OCI-LY3 (cell line): ENCODE data around the gene CIT.

Source experiments
- H2AFZ ChIP-seq: fragments of 200-600, 300-600 bp; shearing (Covaris generic); 2 replicates; pipeline ENCODE4 v1.6.0; 2014; ENCODE audit warnings: antibody characterized with exemption, low read depth, low read length
- H3K27ac ChIP-seq: fragments of 200-600, 300-600 bp; sonication (generic); 2 replicates; pipeline ENCODE4 v1.5.1; 2014; ENCODE audit warnings: mild to moderate bottlenecking, low read length, moderate library complexity, mixed read lengths
- H3K27me3 ChIP-seq: fragments of 200-600, 300-600 bp; sonication (generic); 2 replicates; pipeline ENCODE4 v1.6.1; 2014; ENCODE audit warnings: low read depth, low read length, mixed read lengths
- H3K36me3 ChIP-seq: fragments of 200-600, 300-600 bp; sonication (generic); replicated peaks from 2 replicates; pipeline ENCODE3; 2014; ENCODE audit warnings: low read depth, low read length, mixed read lengths
- H3K4me1 ChIP-seq: fragments of 300-600, 200-600 bp; sonication (generic); 2 replicates; pipeline ENCODE4 v1.6.1; 2014; ENCODE audit warnings: low read length, mixed read lengths
- H3K4me2 ChIP-seq: fragments of 200-600, 300-600 bp; sonication (generic); 2 replicates; pipeline ENCODE4 v1.6.1; 2014; ENCODE audit warnings: low read length, mixed read lengths
- H3K4me3 ChIP-seq: fragments of 300-600, 200-600 bp; sonication (generic); 2 replicates; pipeline ENCODE4 v1.5.1; 2014; ENCODE audit warnings: antibody characterized with exemption, mild to moderate bottlenecking, low read length, moderate library complexity
- H3K79me2 ChIP-seq: fragments of 300-600, 200-600 bp; shearing (Covaris generic); 2 replicates; pipeline ENCODE4 v1.6.1; 2014; ENCODE audit warnings: mild to moderate bottlenecking, low read length, mixed read lengths
- H3K9ac ChIP-seq: fragments of 300-600, 200-600 bp; shearing (Covaris generic); 2 replicates; pipeline ENCODE4 v1.6.0; 2014; ENCODE audit warnings: mild to moderate bottlenecking, low read length, moderate library complexity
- H3K9me3 ChIP-seq: fragments of 200-600, 300-600 bp; shearing (Covaris generic); 2 replicates; pipeline ENCODE4 v1.6.1; 2014; ENCODE audit warnings: low read length, mixed read lengths; ENCODE audit not compliant: insufficient read depth
- H4K20me1 ChIP-seq: fragments of 200-600, 300-600 bp; sonication (generic); 2 replicates; pipeline ENCODE4 v1.6.1; 2016; ENCODE audit warnings: low read length, mixed read lengths; ENCODE audit not compliant: insufficient read depth
- EZH2phosphoT487 ChIP-seq: fragments of 200-600 bp; shearing (Covaris generic); IDR thresholded peaks from 2 replicates; pipeline ENCODE4 v1.6.1; 2018; ENCODE audit warnings: antibody characterized with exemption, mixed run types, low read depth
- TF ChIP-seq, protein P1 (sequence below): fragments of 200-600, 300-600 bp; sonication (generic); IDR thresholded peaks from 2 replicates; pipeline ENCODE4 v1.5.1; 2014; ENCODE audit warnings: antibody characterized with exemption, low read length, low read depth

CIT gene

DNA sequence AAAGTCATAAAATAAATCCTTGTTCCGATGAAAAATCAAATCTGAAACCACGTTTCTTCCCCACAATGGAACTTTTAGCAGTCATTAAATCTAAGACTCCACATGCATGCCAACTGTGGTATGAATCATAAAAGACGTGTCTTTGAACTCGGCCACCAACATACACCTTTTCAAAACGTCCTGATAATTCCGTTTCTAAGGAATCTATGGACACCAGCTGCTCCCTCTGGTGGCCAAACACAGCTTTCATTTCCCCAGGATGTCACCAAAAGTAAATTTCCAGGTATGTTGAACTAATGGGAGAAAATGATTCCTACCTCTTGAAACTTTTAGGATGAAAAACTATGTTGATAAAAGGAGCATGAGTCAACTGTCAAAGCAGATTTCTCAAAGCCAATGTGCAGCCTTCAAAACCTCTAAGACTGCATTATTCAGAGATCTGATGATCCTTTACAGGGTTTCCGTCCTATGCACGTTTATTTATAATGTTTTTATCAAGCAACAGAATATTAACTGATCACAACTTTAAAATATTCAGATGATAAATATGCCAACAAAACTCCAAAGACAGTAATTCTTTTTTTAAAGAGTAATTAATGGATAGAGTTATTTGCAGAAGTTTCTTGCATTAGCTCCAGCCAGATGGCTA, 96.2 kb downstream of the CIT start:
- H3K4me1 ChIP-seq, result no peaks in the 10 kb centered on the region
- H3K27ac ChIP-seq, result no peak overlapping the region
- H3K79me2 ChIP-seq, result no peaks in the 10 kb centered on the region
- peaks cover 29% of the 10 kb centered on the region for H3K36me3 ChIP-seq
- H3K4me2 ChIP-seq, result no peak overlapping the region
- no peaks in the 10 kb centered on the region for H3K27me3 ChIP-seq
- no peaks in the 10 kb centered on the region for H3K9me3 ChIP-seq
- no peaks in the 10 kb centered on the region for H4K20me1 ChIP-seq
- H2AFZ ChIP-seq, result no peak overlapping the region
- H3K9ac ChIP-seq, result no peak overlapping the region
- H3K4me3 ChIP-seq, result no peak overlapping the region
- TF ChIP-seq, protein P1, sequence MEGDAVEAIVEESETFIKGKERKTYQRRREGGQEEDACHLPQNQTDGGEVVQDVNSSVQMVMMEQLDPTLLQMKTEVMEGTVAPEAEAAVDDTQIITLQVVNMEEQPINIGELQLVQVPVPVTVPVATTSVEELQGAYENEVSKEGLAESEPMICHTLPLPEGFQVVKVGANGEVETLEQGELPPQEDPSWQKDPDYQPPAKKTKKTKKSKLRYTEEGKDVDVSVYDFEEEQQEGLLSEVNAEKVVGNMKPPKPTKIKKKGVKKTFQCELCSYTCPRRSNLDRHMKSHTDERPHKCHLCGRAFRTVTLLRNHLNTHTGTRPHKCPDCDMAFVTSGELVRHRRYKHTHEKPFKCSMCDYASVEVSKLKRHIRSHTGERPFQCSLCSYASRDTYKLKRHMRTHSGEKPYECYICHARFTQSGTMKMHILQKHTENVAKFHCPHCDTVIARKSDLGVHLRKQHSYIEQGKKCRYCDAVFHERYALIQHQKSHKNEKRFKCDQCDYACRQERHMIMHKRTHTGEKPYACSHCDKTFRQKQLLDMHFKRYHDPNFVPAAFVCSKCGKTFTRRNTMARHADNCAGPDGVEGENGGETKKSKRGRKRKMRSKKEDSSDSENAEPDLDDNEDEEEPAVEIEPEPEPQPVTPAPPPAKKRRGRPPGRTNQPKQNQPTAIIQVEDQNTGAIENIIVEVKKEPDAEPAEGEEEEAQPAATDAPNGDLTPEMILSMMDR, result peak; percentile 55
- no peak for TF ChIP-seq EZH2phosphoT487

DNA sequence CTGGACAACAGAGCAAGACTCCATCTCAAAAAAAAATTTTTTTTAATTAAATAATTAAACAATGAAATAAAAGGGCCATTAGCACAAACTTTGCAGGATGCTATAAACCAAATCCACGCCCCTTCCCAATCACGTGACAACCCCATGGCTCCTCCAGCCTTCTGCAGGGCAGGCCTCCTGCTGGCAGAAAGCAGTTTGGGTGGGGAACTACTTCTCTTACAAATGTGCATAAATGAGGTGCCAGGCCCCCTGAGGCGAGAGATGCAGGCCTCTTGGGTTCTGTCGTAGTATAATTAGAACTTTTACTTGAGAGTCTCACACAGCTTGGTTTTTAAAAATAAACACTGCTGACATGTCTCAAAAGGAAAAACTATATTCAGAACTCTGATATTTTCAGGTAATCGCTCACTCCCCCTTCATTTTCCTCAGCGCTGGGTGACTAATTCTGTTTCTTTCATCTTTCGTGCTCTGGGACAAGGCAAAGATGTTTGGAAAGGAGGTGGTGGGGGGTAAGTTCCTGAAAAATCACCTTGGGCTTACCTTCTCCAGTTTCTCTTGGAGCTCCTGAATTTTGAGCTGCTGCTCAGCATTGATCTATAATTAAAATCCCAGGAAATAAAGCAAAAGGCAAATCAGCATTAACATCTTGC, 101.7 kb downstream of the CIT start:
- H3K4me3 ChIP-seq, result no peak overlapping the region
- TF ChIP-seq, protein P1, result no peak
- TF ChIP-seq EZH2phosphoT487, result no peak
- no peaks in the 10 kb centered on the region for H3K27me3 ChIP-seq

DNA sequence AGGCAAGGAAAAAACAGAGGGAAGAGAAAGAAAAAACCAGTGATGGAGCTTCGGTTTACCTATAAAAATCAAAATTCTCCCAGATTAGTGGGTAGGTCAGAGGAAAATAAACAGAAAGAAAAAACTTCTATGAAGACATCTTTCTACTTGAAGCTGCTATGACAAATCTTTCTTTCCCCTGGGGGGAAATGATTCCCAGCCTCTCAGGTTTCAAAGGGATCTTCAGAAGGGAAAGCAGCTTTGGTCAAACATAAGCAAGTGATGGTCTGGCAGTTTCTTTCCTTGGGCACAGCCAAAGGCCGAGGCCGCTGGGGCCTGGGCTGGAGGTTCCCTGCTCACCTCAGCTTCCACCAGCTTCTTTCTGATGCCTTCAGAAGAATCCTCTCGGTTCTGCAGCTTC, 104.7 kb downstream of the CIT start:
- TF ChIP-seq EZH2phosphoT487, result no peak
- TF ChIP-seq, protein P1, result no peak
- no peaks in the 10 kb centered on the region for H4K20me1 ChIP-seq
- H3K36me3 ChIP-seq, result peaks cover 22% of the 10 kb centered on the region
- H3K27me3 ChIP-seq, result no peaks in the 10 kb centered on the region
- H2AFZ ChIP-seq, result no peak overlapping the region
- H3K79me2 ChIP-seq, result no peaks in the 10 kb centered on the region
- no peaks in the 10 kb centered on the region for H3K9me3 ChIP-seq
- H3K4me3 ChIP-seq, result no peak overlapping the region
- no peak overlapping the region for H3K27ac ChIP-seq
- H3K9ac ChIP-seq, result no peak overlapping the region
- H3K4me1 ChIP-seq, result no peaks in the 10 kb centered on the region
- H3K4me2 ChIP-seq, result no peak overlapping the region

More for the DNA sequence above, 101.7 kb downstream of the CIT start:
- no peaks in the 10 kb centered on the region for H4K20me1 ChIP-seq
- H3K4me1 ChIP-seq, result no peaks in the 10 kb centered on the region
- H3K9me3 ChIP-seq, result no peaks in the 10 kb centered on the region
- no peak overlapping the region for H3K9ac ChIP-seq
- H2AFZ ChIP-seq, result no peak overlapping the region
- no peak overlapping the region for H3K4me2 ChIP-seq
- no peaks in the 10 kb centered on the region for H3K79me2 ChIP-seq
- H3K36me3 ChIP-seq, result peaks cover 14% of the 10 kb centered on the region
- no peak overlapping the region for H3K27ac ChIP-seq

DNA sequence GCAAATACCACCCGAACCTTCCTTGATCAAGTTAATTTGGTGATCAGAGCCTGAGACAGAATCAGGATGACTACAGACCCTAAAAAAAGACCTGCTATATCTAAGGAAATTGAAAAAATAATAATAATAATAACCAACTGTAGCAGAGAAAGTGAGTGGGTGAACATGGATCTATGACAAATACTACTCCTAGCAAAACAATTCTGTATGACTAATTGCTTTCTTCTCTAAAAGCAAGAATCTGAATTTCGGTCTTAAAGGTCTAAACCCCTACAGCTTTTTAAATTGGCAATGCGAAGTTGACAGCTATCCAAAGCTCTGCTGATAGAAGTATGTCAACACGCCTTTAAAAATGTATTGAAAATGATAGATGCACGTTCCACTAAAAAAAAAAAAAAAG, 107.0 kb downstream of the CIT start:
- no peak overlapping the region for H3K9ac ChIP-seq
- H3K4me3 ChIP-seq, result no peak overlapping the region
- no peak overlapping the region for H3K4me2 ChIP-seq
- no peaks in the 10 kb centered on the region for H3K9me3 ChIP-seq
- H3K27ac ChIP-seq, result no peak overlapping the region
- no peaks in the 10 kb centered on the region for H3K79me2 ChIP-seq
- TF ChIP-seq EZH2phosphoT487, result no peak
- TF ChIP-seq, protein P1, result no peak
- H3K4me1 ChIP-seq, result no peaks in the 10 kb centered on the region
- H2AFZ ChIP-seq, result no peak overlapping the region
- H3K27me3 ChIP-seq, result no peaks in the 10 kb centered on the region
- H3K36me3 ChIP-seq, result peaks cover 24% of the 10 kb centered on the region
- H4K20me1 ChIP-seq, result no peaks in the 10 kb centered on the region
